HTERT RPE-1 (cell line): ENCODE measurements around the gene MOGAT3.

Source experiments
- in situ Hi-C: fragments of 300-500 bp; cut with MboI; formaldehyde crosslinking; loops from 4 replicates; pipeline ENCODE4 v1.14.3; 2020; ENCODE audit warnings: low sequenced_read_pairs

MOGAT3 gene, protein sequence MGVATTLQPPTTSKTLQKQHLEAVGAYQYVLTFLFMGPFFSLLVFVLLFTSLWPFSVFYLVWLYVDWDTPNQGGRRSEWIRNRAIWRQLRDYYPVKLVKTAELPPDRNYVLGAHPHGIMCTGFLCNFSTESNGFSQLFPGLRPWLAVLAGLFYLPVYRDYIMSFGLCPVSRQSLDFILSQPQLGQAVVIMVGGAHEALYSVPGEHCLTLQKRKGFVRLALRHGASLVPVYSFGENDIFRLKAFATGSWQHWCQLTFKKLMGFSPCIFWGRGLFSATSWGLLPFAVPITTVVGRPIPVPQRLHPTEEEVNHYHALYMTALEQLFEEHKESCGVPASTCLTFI

DNA sequence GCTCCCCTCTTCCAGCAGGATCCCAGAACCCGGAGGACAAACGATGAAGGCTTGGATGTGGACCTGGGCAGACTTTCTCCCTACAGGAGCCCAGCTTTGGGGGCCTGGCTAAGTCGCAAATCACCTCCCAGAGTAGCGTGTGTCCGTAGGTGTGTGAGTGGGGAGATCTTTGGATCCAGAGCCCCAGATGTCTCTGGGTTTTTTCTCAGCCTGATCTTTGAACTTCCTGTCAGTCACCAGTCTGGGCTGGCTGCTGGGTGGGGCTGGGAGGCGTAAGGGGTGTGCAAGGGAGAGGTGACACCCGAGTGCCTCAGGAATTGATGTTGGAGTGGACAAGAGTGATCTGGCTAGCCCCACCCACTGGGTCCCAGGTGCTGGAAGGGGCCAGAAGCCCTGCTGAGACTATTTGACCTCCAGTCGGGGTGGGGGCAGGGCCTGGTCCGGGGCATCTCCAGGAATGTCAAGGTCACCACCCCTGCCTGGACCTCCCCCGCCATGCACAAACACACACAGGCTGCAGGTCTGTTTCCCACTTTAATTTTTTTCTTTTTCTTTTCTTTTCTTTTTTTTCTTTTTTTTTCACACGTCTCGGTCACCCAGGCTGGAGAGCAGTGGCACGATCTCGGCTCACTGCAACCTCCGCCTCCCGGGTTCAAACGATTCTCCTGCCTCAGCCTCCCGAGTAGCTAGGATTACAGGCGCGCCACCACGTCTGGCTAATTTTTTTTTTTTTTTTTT is at the start of gene MOGAT3:
MOGAT3 (minus strand) TSS at position 175 of the 738 bp plus-strand sequence. CDS start 182 bp downstream, outside the sequence.
- in situ Hi-C loops = no loop called here

DNA sequence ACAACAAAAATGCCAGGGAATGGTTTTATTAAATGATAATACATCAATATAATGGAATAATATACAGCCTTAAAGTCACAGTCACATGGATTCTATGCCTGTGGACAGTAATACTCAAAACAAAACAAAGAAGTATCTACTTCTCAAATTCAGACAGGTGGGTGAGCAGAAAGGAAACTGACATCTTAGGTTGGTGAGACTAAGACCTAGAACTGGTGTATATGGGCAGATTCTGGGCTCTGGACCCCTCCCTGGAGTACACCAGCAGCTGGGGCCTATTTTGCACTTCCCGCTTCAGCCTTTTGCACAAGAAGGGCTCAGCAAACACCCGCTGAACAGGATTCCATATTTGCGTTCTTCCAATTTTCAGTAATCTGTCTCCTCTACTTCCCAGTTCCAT is 49.5 kb upstream of the MOGAT3 start:
- in situ Hi-C loops = no loop called here

DNA sequence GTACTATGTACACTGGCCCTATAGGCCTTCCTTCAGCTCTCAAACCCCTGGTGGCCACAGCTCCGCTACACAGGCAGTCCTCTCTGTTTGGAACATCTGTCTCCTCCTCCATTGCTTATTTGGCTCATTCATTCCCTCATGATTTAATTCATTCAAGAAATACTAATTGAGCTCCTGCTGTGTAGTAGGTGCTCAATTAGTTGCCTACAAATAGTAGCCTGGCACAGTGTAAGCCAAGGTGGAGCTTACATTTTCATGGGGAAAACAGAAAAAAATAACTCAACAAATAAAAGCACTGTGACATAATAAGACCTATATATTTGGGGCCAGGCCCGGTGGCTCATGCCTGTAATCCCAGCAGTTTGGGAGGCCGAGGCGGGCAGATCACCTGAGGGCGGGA is 47.4 kb upstream of the MOGAT3 start:
- in situ Hi-C loops = no loop called here

DNA sequence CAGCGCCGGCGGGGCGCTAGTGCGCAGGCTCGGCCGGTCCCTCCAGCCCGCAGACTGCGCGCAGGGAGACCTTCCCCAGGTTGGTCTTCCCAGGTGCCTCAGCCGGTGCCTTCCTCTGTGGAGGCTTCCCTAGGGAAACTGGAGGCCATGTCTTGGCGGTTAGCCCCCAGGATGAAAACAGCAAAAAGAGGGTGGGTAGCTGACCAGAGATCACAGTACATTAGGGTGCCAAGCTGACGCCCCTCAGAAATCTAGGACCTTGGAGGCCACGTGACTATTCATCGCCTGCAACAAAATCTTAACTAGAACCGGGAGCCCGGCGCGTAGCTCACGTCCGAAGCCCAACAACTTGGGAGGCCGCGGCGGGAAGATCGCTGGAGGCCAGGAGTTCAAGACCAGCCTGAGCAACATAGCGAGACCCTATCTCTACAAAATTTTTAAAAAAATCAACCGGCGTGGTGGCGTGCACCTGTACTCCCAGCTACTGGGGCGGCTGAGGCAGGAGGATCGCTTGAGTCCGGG is 44.4 kb upstream of the MOGAT3 start:
- in situ Hi-C loops = no loop called here

DNA sequence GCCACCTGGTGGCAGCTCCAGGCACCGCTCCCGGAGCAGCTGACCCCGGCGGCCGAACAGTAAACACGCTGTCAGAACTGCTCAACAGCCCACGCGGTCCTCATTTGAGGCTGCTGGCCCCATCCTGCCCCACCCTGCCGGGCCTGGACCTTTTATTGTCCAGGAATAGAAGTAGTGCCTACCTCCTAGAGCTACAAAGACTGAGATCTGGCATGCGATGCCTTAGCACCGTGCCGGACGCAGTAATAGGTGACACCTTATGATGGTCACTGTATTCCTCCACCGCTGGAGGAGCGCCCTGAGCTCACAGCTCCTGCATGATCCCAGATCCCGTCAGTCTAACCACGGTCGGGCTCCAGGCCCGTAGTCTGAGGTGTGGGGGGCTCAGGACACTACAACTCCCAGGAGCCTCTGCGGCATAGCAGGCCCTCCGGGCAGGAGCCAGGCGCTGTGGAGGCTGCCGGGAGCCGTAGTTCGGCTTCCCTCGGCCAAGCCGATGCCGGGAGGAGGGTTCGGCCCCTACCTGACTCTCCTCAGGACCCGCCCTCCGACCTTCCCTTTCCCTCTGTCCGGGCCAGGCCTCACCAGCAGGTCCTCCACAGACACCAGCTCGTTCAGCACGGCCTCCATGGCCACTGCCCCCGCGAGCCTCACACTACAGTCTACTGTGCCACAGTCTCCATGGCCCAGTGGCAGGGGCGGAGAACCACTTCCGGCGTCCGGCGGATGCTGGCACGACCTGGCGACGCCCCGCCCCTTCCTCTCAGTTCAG is 43.7 kb upstream of the MOGAT3 start, which contains the start of gene FIS1:
FIS1 (minus strand) TSS at position 707 of the 772 bp plus-strand sequence; CDS start at position 630, 77 bp downstream.
- in situ Hi-C loops = no loop called here

DNA sequence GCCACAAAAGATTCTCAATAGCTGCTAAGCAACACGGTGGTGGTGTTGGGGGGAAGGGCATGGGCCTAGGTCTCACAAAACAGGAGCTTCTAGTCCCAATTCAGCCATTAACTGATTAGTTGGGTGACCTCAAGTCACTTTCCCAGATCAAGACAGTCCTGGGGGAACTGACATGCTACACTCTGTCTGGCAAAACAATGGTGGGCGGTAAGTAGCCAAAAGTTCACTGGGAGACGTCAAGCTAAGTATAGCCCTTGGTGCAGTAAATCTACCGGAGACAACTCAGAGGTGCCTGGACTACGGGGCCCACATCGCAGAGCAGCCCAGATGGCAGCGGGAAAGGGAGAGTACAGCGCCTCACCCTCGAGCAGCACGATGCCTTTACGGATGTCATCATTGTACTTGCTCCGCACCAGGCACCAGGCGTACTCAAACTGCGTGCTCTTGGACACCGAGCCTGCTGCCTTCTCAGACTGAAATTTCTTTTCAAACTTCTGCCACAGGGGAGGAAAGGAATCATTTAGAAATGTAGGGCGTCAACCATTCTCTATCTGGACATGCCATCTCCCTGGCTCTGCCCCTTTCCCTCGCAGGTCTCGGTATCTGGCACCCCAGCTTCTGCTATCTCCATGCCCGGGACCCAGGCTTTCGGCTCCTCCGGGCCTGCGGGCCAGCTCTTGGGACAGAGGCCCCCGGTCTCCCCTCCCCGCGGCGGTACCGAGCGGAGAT is 43.0 kb upstream of the MOGAT3 start:
- in situ Hi-C loops = no loop called here

DNA sequence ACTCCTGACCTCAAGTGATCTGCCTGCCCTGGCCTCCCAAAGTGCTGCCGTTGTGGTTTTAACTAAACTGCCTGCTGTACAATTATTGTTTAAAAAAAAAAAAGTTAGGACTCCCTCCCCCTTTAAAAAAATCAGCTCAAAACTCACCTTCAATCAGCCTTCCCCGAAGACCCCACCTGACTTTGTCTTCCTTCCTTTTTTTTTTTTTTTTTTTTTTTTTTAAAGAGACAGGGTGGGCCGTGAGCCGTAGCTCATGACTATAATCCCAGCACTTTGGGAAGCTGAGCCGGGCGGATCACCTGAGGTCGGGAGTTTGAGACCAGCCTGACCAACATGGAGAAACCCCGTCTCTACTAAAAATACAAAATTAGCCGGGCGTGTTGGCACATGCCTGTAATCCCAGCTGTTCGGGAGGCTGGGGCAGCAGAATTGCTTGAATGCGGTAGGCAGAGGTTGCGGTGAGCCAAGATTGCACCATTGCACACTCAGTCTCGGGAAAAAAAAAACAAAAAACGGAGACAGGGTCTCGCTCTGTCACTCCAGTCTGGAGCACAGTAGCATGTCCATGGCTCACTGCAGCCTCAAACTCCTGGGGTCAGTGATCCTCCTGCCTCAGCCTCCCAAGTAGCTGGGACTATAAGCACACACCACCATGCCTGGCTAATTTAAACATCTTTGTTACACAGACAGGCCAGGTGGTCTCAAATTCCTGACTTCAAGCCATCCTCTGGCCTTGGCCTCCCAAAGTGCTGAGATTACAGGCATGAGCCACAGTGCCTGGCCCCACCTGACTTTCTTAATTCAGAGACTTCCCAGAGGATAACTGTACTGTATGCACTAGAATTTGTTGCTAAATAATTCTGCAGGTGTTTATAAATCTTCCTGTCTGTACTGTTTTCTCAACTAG is 40.9 kb upstream of the MOGAT3 start:
- in situ Hi-C loops = no loop called here

DNA sequence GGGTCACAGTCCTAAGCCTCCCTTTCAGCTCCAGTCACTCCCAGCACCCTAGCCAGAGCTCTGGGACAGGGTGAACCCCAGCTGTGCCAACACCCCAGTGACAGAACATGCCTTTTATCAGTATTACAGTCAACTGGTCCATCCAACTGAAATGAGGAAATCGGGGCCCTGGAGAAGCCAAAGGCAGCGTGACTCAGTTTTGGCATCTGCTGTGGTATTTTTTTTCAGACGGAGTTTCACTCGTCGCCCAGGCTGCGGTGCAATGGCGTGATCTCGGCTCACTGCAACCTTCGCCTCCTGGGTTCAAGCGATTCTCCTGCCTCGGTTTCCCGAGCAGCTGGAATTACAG is 40.2 kb upstream of the MOGAT3 start:
- in situ Hi-C loops = no loop called here

DNA sequence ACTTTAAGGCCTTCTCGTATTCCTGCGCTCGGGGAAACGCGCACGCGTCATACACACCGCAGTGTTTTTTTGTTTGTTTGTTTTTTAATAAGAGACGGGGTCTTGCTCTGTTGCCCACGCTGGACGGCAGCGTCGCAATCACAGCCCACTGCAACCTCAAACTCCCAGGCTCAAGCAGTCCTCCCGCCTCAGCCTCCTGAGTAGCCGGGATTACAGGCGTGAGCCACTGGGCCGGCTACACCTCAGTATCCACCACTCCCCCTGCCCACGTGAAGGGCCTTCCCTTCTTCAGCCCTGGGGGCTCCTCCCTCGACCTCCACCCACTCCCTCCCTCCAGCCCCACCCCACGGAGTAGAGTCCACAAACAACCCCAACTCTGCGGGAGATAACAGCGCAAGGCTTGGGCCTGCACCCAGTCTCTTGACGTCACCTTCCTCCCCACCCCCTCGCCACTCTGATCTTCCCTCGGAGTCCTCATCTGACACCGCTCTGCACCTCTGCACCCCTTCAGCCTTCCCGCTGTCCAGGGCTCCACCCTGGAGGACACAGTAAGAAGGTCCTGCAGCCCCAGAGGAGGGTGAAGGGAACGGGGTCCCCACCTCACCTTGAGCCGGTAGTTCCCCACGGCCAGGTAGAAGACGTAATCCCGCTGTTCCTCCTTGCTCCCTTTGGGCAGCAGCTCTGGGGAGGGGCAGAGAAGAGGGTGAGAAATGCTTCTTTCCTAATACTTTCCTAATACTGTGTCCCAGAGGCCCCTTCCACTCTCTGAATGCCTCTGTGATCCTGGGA is 39.6 kb upstream of the MOGAT3 start:
- in situ Hi-C loops = no loop called here

DNA sequence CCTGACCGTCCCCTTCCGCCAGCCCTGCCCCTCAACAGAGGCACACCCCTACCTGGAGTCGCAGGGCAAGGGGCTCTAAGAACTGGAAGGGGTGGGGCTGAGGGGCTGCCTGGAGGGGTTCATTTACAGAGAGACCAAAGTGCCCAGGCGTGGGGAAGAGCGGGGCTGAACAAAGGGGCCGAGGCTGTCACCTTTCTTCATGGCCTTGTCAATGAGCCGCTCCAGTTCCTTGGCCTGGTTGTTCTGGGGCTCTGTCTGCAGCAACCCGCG is 39.0 kb upstream of the MOGAT3 start:
- in situ Hi-C loops = no loop called here

DNA sequence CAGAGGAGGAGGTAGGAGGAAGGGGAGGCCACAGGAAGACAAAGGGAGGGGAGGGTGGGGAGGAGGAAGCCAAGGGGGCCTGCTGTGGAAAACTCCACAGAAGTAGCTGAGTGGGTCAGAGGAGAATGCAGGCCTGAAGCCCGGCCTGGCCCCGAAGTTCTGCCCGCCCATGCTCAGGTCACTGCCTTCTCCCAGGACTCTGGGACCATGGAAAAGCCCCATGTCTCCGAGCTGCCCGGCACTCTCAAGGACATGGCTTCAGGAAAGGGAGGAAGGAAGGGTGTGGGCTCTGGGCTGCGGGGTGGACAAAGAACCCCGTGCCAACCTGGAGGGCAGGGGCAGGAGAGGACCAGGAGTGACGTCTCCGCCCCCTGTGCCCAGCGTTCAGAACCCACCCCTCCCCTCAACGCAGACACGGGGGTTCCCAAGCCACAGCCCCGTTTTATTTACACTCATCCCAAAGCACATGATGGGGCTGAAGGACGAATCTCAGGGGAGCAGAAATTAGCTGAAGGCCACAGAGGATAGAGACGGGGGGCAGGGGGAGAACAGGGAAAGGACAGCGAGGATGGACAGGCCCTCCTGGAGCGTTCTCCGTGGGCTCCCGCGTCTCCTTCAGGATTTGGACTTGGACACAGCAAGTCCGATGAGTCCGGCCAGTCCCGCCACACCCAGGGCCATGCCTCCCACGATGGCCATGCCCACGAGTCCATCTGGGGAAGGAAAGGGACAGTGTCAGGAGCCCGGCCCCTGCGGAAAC is 38.5 kb upstream of the MOGAT3 start:
- in situ Hi-C loops = no loop called here

DNA sequence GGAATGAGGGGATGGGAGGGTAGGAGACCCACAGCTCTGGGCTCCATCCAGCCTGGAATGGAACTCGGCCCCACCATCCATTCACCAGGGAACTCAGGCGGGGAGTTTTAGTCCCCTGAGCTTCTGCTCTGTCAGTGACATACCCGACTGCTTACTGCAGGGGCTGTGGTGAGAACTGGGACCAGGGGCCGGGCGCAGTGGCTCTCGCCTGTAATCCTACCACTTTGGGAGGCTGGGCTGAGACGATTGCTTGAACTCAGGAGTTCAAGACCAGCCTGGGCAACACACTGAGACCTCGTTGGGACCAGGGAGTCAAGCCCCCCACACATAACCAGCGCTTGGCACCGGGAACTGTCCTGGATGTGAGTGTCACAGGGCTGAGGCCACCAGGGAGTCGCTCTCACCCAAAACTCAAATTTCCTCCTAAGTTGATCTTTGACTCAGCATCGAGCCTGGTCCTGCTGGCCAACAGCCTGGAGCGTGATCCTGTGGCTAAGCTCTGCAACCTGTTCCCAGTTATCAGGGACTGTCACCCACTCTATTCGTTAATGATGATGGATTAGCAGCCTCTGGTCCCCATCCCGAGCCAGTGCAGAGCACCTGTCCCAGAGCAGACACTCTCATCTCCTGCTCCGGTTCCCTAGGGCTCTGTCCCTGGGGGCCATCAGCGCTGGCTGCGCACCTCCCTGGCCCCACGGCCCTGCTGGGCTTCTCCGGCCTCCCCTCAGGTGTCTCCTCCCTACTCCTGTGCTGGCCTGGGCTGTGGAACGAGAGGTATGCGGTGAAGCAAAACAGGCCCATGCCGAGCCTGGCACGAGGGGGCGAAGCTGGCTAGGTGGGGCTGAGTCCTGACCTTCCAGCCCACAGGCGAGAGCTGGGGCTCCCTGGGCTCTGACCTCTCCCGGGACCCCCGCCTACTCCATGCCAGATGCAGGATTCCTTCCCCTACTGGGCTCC is 37.7 kb upstream of the MOGAT3 start:
- in situ Hi-C loops = no loop called here

DNA sequence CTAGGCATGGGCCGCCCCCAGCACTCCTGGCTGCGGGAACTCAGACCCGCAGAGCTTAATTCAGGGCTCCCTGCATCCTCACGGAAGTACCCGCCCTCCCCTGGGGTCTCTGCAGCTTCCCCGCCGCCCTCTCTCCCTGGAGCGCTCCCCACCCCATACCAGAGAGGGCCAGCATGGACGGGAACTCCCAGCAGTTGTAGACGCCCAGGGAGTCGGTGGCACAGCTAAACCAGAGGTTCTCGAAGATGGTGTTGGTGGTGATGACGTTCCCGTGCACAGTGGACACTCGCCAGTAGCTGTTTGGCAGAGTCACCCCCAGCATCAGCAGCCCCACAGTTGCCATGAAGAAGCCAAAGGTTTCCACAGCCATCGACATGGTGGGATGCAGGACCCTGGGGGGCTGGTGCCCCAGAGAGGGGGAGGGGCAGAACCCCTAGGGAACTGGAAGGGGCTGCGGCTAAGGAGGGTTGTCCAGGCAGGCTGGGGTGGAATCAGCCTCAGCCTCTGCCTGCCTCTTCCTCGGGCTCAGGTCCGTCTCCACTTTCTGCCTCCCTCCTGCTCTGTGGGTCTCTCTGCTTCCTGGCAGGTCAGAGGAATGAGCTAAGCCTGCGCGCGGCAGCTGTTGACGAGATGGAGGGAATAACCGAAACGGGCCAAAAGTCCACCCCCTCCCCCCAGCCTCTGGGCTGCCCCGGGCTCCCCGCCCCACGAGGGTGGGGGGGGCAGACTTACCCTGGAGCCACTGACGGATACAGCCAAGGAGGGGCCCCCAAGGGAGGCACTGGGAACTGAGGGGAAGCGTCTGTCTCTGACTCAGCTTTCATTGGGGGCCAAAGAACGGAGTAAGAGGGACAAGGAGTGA is 36.6 kb upstream of the MOGAT3 start, which contains the start of gene CLDN15:
CLDN15 (minus strand) TSS at position 597 of the 862 bp plus-strand sequence; CDS start at position 376, 221 bp downstream.
- in situ Hi-C loops = no loop called here

DNA sequence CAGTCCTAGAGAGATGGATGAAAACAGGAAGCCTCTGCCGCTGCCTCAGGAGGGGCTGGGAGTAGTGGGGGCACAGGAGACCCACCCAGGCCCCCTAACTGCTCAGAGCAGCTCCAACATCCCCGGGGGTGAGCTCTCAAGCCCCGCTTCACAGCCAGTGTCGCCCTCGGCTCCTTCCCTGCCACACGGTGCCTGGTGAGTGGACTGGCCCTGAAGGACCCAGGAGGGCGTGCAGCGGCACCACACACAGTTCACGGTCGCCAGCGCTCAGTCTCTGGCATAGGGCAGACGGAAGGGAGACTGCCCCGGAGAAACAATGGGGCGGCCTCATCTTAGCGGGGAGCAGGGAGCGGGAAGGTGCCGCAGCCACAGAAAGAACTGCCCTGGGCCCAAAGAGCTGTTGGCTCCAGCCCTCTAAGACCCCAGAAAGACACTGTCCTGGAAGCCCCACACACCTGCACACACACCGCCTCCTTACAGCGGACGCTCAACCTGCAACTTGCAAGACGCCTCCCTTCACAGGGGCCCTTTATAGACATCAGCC is 35.5 kb upstream of the MOGAT3 start:
- in situ Hi-C loops = no loop called here

DNA sequence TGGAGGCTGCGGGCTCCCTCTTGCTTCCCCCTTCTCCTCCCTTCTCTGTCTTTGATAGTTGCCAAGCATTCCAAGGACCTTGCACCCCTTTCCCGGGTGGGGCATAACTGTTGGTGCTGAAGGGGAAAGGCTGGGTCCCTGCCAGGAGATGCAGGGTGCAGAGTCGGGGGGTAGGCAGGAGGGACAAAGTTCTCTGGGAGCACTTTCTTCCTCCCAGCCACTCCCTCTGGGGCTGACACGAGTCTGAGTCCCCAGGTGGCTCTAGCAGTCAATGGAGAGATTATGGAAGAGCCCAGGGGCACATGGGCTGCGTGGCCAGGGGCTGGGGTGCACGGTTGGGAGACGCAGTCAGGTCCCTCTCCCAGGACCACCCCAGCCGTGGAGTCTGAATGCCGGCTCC is 34.7 kb upstream of the MOGAT3 start:
- in situ Hi-C loops = no loop called here

DNA sequence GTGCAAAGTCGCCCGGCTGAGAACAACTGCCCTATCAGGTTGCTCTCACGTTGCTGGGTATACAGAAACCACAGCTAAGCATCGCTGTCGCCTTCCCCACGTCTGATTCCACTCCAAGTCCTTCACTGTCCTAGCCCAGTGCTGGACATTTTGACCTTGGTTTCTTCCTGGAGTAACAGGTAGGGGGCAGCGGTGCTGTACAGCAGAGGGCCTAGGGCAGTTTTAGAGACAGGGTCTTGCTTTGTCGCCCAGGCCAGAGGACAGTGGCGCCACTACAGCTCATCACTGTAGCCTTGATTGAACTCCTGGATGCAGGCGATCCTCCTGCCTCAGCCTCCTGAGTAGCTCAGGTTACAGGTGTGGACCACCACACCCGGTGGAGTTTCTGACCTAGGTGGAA is 34.2 kb upstream of the MOGAT3 start:
- in situ Hi-C loops = no loop called here
